ENCODE measurements around the gene TRAPPC11.

DNA sequence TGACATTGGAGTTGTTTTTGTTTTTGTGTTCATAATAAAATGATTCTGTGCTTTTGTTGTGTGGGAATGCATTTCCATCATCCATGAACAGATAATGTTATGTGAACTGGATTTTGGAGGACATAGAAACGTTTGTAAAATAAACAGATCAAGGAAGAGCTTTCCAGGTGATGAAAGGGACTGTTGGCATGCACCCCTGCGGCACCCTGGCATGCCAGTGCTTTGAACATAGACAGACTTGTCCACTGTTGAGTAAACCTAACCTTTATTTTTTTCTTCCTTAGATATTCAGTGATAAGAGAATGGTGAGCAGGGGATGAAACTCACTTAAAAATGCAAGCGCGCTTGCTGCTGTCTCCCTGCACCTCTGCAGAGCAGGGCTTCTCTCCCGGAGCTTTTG is 59.8 kb downstream of the TRAPPC11 start:
- no peak for TF ChIP-seq RAD21 (conservative IDR thresholded peaks at IDR 0.05)
- TF ChIP-seq, protein P1, sequence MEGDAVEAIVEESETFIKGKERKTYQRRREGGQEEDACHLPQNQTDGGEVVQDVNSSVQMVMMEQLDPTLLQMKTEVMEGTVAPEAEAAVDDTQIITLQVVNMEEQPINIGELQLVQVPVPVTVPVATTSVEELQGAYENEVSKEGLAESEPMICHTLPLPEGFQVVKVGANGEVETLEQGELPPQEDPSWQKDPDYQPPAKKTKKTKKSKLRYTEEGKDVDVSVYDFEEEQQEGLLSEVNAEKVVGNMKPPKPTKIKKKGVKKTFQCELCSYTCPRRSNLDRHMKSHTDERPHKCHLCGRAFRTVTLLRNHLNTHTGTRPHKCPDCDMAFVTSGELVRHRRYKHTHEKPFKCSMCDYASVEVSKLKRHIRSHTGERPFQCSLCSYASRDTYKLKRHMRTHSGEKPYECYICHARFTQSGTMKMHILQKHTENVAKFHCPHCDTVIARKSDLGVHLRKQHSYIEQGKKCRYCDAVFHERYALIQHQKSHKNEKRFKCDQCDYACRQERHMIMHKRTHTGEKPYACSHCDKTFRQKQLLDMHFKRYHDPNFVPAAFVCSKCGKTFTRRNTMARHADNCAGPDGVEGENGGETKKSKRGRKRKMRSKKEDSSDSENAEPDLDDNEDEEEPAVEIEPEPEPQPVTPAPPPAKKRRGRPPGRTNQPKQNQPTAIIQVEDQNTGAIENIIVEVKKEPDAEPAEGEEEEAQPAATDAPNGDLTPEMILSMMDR (IDR thresholded peaks at IDR 0.05; ENCODE audit: poor library complexity, severe bottlenecking), result no peak
